Vagina (tissue), 2 donors: Measurements from ENCODE around the gene PACRG.

Experiments used
- POLR2A ChIP-seq, 2 donors: fragments of 450-650 bp; IDR thresholded peaks; one replicate each; pipeline ENCODE4 v1.6.1; 2017; ENCODE audit warnings: antibody characterized with exemption in 2 of 2, mild to moderate bottlenecking in 2 of 2, moderate library complexity in 2 of 2
- POLR2AphosphoS5 ChIP-seq, 2 donors: sonication (generic); formaldehyde crosslinking; IDR thresholded peaks; one replicate each; pipeline ENCODE4 v1.9.0; 2017; ENCODE audit warnings: antibody characterized with exemption in 2 of 2, mild to moderate bottlenecking in 2 of 2, low read depth in 1 of 2; ENCODE audit not compliant: insufficient read depth in 1 of 2
- TF ChIP-seq, protein P1 (sequence below), 3 experiments: fragments of 450-650 bp in 2 of 3; fragments of 200-600 bp in 1 of 3; sonication (generic) in 1 of 3; IDR thresholded peaks; one replicate each; pipeline ENCODE4 v1.5.1; 2017 to 2019; ENCODE audit warnings: antibody characterized with exemption in 3 of 3, mild to moderate bottlenecking in 2 of 3, moderate library complexity in 2 of 3

DNA sequence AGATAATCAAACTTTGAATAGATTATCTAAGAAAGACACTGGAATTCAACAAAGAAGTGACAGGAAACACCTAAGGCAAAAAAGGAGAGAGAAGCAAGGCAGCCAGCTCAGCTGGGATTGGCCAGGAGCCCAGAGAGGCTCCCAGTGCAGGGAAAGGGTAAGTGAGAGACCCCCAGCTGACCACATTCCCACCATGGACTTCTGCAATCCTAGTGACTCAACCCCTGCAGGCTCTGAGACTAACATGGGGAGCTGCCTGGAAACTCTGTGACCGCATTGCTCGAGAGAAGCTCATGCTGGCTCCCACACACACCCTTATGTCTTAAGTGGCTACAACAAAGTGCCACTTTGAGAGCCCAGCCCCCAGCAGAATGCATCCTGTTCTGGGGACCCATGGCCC lies 215.1 kb downstream of the PACRG start:
- TF ChIP-seq, protein P1, sequence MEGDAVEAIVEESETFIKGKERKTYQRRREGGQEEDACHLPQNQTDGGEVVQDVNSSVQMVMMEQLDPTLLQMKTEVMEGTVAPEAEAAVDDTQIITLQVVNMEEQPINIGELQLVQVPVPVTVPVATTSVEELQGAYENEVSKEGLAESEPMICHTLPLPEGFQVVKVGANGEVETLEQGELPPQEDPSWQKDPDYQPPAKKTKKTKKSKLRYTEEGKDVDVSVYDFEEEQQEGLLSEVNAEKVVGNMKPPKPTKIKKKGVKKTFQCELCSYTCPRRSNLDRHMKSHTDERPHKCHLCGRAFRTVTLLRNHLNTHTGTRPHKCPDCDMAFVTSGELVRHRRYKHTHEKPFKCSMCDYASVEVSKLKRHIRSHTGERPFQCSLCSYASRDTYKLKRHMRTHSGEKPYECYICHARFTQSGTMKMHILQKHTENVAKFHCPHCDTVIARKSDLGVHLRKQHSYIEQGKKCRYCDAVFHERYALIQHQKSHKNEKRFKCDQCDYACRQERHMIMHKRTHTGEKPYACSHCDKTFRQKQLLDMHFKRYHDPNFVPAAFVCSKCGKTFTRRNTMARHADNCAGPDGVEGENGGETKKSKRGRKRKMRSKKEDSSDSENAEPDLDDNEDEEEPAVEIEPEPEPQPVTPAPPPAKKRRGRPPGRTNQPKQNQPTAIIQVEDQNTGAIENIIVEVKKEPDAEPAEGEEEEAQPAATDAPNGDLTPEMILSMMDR (IDR thresholded peaks at IDR 0.05): no peak
- TF ChIP-seq POLR2AphosphoS5 (IDR thresholded peaks at IDR 0.05; ENCODE audit: insufficient read depth in 1 of 2, low read depth in 1 of 2) (no peak), POLR2A (IDR thresholded peaks at IDR 0.05) (no peak)
